Measurements from ENCODE around the gene VAMP1. TPM values are rescaled to one million over a fixed set of nuclear protein-coding genes. Genes with fewer than 3 reads are reported as not detected.

The VAMP1 gene
- total and polyA plus RNA-seq, 2 of the 4 experiments (the other 2 are of a cell fraction), result 7.2 to 21.9 TPM

GRCh38 chr12:6494968-6495367, 24.5 kb upstream of the VAMP1 start:
- H2BK5ac ChIP-seq (ENCODE audit: low read depth, low read length, poor library complexity, severe bottlenecking), result no peak overlapping the region
- 0 out of 2 replicates have a peak overlapping the region, but pooled peaks have one; percentile 62 for H3K23ac ChIP-seq (ENCODE audit: low read depth, low read length)
- no peaks in the 10 kb centered on the region; the same call in 1 of the 2 replicates for H3K4me1 ChIP-seq (ENCODE audit: control insufficient read depth, insufficient read depth, low read length)
- no peak overlapping the region for H3K18ac ChIP-seq (ENCODE audit: low read depth, low read length)
- no peak overlapping the region for H2AFZ ChIP-seq (replicated peaks; ENCODE audit: low read length, poor library complexity)
- no peak overlapping the region for H4K5ac ChIP-seq (ENCODE audit: low read depth, low read length)
- no peak overlapping the region for H2BK15ac ChIP-seq (ENCODE audit: low read depth, low read length)
- peaks cover 5% of the 10 kb centered on the region for H3K36me3 ChIP-seq (ENCODE audit: control insufficient read depth, insufficient read depth, low read length)
- H3K4ac ChIP-seq (ENCODE audit: low read depth, low read length), result no peak overlapping the region
- peaks cover 38 to 58% of the 10 kb centered on the region in 2 experiments for H3K79me1 ChIP-seq (ENCODE audit: low read depth in 1 of 2, low read length in 2 of 2)
- peaks cover 4% of the 10 kb centered on the region for H4K20me1 ChIP-seq (ENCODE audit: insufficient read depth, low read length)
- no peak for DNase-seq
- peak overlapping the region; percentile 38; the same call in 1 of the 2 replicates for H3K9ac ChIP-seq (ENCODE audit: low read depth, low read length)
- peaks cover 8% of the 10 kb centered on the region for H3K9me1 ChIP-seq (ENCODE audit: insufficient read depth, low read length)
- no peak overlapping the region for H4K91ac ChIP-seq (ENCODE audit: insufficient read depth, low read depth, low read length)
- no peak overlapping the region for H4K8ac ChIP-seq (ENCODE audit: low read depth in 2 of 2, low read length in 2 of 2)
- ATAC-seq (ENCODE audit: low read depth), result no peak
- BruUV-seq (replicated peaks), result no TSS peak
- intact Hi-C loops (cut with micrococcal nuclease), result loop anchor here (2.0 kb wide), 1 partner anchor 38 kb away; no protein-coding TSS in a partner anchor
- H2BK20ac ChIP-seq (ENCODE audit: low read depth, low read length), result no peak overlapping the region
- WGBS, 2 experiments (ENCODE audit: extremely low coverage in 2 of 2, insufficient read length in 1 of 2), result no CpG with 5 or more reads among the region's 1 CpG
- H3K9me3 ChIP-seq (ENCODE audit: control insufficient read depth, insufficient read depth, low read length), result no peaks in the 10 kb centered on the region
- CTCF ChIA-PET, result interaction anchor here (0.6 kb wide), 1 partner anchor 63 kb away, joined by 3 read pairs; no protein-coding TSS in a partner anchor
- in situ Hi-C loops (cut with MboI; ENCODE audit: low sequenced_read_pairs), result no loop called here
- H3K27me3 ChIP-seq (ENCODE audit: control insufficient read depth, insufficient read depth, low read length), result no peaks in the 10 kb centered on the region
- peak; percentile 85 for TF ChIP-seq CEBPB (IDR thresholded peaks at IDR 0.05; ENCODE audit: low read depth, low read length)
- no peak for TF ChIP-seq POLR2A (IDR thresholded peaks at IDR 0.05; ENCODE audit: low read depth, low read length)
- TF ChIP-seq MXI1 (IDR thresholded peaks at IDR 0.05; ENCODE audit: borderline replicate concordance, low read depth, low read length), result no peak
- TF ChIP-seq ELK1 (IDR thresholded peaks at IDR 0.05; ENCODE audit: borderline replicate concordance, low read depth, low read length), result no peak
- TF ChIP-seq RAD21 (IDR thresholded peaks at IDR 0.05; ENCODE audit: low read length), result no peak
- no peak for TF ChIP-seq CTCF (conservative IDR thresholded peaks at IDR 0.05; ENCODE audit: low read depth, low read length)
- H2AK5ac ChIP-seq (ENCODE audit: low read depth, low read length), result no peak overlapping the region
- no peak overlapping the region for H3K14ac ChIP-seq (replicated peaks; ENCODE audit: low read depth, low read length)
- H3K56ac ChIP-seq (ENCODE audit: extremely low read depth, insufficient read depth, low read length), result no peak overlapping the region
- POLR2A ChIA-PET (ENCODE audit: unreplicated experiment), result interaction anchor here (1.2 kb wide), 1 partner anchor 39 kb away, joined by 37 read pairs; the partner anchor contains the start of gene GAPDH
- H3K4me2 ChIP-seq (ENCODE audit: low read depth, low read length), result peak overlapping the region; percentile 87; the same call in 1 of the 2 replicates
- H2AK9ac ChIP-seq (replicated peaks; ENCODE audit: low read depth, low read length, poor library complexity), result no peak overlapping the region
- H3K27ac ChIP-seq (ENCODE audit: insufficient read depth, low read length), result no peak overlapping the region
- no peak overlapping the region for H3K4me3 ChIP-seq (ENCODE audit: insufficient read depth, low read depth, low read length)
- dilution Hi-C loops (cut with HindIII; ENCODE audit: low sequenced_read_pairs, unreplicated experiment), result no loop called here
- no peak overlapping the region for H2BK120ac ChIP-seq (ENCODE audit: low read depth, low read length)
